ENCODE measurements around the gene CORO2B.

CORO2B gene

DNA sequence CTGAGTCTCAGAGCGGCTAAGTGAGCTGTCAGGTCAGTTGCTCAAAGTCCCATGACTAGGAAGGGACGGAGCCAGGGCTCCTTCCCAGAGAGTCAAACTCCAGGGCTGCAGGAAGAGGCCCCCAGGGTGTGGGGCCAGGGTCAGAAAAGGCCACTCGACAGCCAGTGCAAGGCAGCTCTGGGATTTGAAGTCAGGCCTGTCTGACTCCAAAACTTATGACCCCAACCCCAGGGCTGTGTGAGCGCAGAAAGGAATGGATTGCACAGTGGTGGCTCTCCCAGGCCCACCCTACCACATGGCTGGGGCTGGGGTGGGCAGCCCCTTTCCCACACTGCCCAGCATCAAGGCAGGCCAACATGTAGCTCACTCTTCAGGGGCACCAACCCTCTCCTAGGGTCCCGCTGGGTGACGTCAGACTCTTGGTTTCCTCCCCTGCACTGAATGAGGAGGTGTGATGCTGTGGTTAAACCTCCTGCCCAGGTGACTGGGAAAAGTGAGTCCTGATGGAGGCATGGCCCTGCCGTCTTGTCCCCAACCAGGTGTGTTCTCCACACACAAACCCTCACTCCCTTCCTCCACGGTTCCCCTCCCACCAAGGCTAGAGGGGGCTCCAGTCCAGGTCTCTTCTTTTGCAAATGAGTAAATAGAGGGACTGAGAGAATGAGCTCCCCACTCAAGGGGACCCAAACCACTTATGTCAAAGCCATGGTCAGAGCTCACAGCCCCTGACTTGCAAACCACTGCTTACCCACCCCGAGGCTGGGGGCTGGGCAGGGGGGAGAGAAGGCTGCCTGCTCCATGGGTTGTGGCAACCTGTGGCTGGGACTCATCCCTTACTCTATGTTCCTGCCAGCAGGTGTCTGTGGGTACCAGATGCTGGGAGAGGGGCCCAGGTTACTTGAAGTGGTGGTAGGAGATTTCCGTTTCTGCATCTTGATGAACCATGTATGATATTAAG, 23.8 kb upstream of the CORO2B start:
- DNase-seq = no peak

DNA sequence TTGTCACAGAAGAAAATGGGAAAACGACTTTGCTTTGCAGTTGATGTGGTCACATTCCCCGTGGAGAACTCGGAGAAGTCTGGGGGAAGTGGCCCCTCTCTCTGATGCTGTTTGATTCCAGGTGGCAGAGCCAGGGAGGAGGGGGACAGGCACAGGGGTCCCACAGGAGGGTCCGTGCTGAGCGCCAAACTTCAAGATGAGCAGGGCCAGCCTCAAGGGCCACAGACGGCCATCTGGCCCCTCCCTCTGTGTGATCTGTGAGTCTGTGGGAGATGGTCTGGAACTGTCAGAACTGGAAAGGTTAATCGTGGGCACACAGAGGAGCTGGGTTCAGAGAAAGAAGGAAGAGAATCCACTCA, 23.1 kb upstream of the CORO2B start:
- no peak for DNase-seq

DNA sequence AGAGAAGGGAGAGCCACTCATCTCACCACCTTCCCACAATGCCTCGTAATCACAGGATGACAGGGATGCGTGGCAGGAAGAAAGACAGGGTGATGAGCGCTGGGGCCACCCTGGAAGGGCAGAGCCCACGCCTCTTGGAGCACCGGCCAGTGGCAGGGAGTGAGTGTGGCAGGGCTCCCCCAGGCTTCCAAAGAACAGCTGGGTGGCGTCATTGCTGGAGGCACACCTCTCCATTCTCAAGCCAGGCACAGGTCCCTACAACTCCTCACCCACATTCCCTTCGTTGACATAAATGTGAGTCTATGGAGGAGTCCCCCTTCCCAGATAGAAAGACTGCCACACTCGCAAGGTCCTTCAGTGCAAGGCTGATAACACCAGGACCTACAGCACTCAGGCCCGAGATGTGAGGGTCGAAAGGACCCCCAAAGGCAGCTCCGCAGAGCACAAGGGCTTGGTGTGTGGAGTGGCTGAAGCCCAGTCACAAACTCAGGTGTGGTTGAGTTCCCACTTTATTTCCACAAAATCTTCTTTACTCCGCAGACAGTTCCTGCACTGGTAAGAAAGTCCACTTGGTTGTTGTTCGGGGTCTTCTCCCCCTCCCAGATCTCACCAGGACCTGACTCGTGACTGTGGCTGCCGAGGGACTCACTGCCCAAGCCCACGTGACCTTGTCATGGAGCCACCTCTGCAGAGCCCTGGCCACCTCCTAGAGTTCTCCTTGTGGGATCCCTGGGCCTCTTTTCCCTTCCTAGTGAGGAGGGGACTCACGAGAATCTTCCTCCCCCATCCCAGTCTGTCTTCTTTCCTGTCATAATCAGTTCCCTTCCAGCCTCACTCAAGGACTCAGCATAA, 22.4 kb upstream of the CORO2B start:
- DNase-seq = no peak

DNA sequence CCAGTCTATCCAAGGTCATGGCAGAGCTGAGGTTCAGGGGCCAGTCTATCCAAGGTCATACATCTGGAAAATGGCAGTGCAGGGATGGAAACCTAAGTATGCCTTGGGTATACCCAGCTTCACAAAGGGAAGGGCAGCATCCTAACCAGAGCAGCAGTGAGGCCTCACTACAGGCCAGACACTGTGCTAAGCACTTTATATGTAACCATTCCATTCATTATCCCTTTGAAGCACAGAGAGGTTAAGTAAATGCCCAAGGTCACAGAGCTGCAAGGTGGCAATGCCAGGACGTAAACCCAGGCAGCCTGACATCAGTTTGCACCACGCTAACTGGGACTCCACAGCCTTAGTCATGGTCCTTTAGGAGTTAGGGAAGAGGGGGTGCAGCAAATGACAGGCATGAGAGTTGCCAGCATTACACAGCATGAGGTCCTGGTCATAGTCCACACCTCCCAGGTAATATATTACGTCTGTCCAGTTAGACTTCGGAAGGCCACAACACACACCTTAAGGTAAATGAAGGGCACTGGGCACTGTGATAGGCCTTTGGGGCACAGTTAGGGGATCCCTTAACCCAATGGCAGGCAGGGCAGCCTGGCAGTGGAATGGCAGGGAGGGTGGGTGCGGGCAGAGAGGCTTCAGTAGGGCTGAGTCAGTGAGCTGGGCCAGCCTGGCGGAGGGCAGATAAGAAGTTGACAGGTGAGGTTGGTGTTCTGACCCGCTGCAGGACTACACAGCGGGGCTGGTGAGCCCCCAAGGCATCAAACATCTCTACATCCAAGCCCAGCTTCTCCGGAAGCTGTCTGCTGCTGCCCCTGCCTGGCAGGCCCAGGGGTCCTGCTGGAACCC, 21.1 kb upstream of the CORO2B start:
- DNase-seq = no peak

DNA sequence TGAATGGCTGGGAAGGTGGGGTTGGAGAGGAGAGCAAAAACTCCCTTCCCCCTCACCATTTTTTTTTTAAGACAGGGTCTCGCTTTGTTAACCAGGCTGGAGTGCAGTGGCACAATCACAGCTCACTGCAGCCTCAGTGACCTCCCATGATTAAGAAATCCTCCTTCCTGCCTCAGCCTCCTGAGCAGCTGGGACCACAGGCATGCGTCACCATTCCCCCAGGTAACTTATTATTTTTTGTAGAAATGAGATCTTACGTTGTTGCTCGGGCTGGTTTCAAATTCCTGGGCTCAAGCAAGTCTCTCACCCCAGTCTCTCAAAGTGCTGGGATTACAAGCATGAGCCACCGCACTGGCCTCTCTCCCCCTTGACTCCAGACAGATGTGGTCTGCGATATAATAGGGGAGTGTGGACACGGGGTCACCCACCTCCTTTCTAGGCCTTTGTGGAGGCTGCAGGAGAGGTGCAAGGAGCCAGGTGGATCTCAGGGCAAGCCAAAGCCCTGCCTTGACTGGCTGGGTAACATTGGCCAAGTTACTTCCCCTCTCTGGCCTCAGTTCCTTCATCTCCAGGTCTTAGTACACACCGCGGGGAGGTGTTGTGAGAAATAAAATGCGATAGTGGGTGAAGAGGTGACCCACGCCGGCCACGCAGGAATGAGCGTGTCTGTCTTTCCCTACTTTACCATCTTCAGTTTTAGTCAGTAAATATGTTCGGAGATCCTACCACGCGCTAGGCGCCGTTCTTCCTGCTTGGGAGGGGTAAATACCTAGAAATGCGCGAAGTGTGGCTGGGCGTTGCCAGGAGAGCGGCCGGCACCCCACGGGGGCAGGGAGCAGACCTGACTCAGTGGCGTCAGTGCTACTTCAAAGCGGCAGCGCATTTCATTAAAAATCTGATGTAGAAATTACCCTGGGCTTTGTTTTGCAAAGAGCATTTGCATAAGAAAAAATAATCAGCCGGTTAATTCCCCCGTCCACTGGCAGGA, 20.2 kb upstream of the CORO2B start:
- no peak for DNase-seq

DNA sequence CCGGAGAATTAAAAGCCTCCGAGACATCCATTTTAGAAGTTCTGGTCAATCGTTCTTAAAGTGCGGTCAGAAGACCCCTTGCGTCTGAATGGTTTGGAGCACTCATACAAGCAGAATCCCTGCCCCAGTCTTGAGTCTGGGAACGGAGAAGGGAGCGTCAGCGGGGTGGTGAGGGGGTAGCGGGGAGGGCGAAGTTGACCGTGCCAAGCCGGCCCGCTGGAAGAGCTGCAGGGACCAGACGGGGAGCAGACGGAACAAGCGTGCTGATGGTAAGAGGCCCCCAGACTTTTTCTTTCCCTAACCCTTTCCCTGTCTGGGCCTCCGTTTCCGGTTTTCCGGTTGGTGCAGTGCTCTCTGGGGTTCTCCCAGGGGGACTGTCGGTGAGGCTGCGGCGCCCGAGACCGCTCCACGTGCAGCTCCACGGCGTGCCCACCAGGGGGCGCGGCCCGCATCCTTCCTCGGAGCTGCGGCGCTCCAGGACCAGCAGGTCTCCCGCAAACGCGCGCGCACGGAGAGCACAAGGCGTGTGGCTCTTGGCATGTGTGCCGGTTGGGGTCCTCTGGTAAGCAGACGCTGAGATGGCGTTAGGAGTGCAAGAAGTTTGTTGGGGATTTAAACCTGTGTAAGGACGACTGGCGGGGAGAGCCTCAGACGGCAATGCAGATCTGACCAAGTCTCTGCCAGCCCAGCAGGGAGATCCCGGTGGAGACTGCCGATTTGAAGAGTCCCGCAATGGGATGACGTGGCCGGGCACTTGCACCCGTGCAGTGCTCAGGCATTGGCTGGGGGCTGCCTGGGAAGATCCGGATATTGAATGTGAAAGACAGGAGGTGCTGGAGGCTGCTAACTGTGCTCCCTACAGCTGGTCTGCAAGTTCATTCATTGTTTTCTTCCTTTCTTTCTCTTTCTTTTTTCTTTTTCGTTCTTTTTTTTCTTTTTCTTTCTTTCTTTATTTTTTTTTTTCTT, 19.2 kb upstream of the CORO2B start:
- peak; percentile 31 for DNase-seq

DNA sequence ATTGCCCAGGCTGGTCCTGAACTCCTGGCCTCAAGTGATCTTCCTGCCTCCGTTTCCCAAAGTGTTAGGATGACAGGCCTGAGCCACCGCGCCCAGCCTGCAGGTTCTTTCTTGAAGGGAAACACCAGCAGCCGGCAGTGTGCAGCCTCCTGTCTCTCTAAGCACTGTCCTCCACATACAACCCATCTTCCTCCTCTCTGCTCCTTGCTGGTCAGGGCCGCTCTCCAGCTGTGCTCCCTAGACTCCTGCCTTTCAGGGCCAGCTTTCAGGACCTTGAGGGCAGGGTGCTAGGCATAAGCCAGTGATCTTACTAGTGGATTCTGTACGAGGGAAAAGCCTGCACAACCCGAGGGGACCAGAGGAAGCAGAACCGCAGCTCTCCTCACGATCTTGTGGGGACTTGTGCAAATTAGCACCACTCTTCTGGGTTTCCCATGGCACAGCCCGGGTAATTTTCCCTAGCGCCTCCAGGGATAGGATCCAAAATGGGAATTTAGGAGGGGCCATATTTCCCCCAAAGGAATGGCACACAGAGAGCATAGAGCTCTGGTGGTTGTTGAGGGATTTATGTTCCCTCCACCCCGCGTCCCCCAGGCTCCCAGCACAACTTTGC, 18.2 kb upstream of the CORO2B start:
- DNase-seq = no peak

DNA sequence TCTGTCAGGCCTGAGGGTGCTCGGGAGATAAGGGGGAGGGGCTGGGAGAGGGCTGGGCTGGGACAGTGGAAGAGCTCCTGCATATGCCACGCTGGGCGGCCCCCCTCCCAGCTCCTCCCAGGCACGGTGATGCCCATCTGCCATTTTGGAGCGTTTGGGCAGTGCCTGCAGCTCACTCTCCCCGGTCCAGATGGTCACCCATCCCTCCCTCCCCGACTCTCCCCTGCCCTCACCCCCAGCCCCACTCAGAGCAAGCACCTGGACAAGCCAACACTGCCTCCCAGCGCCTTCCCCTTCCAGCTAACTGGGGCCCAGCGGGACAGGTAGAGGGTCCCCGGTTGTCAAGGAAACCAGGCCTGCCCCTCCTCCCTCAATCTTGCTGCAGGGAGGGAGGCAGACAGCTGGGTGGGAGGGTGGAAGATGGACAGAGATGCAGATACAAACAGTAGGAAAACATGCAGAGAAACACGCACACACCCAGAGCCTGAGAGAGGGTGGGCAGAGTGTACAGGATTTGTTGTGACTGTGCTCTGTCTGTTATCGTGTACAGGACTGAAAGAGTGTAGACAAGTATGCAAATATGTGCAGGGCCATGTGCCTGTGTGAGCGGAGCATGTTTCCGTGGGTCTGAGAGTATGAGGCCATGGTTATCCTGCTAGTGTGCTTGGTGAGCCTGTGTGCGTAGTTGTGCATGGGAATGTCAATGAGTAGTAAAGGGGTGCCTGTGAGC, 17.5 kb upstream of the CORO2B start:
- DNase-seq = no peak

DNA sequence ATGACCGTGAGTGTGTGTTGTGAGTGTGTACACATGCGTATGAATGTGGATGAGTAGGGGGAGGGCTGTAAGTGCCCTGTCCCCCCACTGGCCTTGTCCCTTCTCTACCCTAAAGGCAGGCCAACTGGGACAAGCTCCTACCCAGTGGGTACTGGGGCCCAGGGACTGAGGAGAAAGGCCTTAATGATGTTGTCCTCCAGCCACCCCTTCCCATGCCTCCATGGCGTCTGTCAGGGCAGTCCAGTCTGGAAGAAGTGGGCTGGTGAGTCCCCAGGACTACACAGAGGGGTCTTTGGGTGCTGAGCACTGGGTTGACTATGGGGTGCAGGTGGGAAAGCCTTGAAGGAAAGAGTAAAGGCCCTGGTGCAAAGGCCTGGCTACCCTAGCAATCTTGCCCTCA, 16.9 kb upstream of the CORO2B start:
- DNase-seq = no peak

DNA sequence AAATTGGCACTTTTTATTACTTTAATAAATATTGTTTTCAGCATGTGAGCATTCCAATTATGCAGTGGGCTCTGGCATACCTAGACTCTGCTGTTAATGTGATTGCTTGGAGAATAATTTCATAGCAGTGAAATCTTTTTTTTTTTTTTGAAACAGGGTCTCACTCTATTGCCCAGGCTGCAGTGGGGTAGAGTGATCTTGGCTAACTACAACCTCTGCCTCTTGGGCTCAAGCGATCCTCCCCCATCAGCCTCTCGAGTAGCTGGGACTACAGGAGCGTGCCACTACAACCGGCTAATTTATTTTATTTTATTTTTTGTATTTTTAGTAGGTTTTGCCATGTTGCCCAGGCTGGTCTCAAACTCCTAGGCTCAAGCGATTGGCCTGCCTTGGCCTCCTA, 14.6 kb upstream of the CORO2B start:
- no peak for DNase-seq

DNA sequence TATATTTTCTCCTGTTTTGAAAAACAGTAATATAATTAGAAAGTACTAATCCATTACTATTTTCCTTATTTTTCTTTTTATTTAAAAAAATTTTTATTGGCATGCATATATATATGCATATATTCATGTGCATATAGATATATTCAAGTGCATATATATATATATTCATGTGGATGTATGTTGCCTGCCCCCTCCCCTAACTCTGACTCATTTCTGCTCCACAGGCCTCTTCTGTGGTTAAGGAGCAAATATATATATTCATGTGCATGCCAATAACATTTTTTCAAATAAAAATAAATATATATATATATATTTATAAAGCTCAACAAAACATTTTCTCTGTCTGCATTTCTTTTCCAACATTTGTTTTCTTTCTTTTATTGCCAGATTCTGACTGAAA, 13.6 kb upstream of the CORO2B start:
- DNase-seq = no peak

DNA sequence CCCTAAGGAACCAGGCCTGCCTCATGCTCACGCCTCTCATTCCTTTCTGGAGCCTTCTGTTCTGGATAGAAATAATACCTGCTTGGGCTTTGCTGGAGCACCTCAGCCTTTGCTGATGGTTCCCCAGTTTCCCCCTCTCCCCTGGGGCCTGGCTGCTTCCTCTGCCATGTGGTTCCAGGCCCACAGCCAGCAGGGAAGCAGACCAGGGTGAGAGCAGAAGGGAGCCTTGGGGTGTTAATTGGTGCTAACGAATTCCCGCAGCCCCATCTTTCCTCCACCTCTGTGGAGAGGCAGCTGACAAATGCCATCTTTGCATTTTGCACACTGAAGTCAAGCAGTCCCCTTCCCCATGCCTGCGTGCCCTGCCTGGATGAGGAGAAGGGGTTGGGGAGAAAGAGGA, 13.1 kb upstream of the CORO2B start:
- no peak for DNase-seq

DNA sequence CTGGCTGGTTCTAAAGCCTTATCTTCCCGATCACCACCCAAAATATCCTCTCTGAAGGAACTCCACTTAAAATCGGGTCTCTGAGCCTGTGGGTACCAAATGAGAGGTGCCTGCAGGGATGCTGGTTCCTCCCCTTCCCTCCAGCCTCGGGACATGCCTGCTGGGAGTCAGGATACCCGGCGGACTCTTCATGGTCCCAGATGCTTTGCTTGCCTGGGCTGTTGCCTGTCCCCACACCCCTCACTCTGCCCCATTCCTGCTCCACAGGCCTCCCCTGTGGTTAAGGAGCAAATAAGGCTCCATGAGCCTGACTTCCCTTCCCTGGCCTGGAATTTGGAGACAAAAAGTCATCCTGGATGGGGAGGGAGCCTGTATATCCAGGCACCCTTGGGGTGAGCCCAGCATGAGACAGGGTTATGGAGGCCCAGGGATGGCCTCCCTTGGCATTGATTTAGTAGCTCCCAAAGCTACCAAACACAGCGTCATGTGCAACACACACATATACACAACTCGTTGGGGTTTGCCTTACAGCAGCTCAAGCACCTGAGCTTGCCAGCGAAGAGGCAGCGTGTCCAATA, 12.3 kb upstream of the CORO2B start:
- DNase-seq = no peak

DNA sequence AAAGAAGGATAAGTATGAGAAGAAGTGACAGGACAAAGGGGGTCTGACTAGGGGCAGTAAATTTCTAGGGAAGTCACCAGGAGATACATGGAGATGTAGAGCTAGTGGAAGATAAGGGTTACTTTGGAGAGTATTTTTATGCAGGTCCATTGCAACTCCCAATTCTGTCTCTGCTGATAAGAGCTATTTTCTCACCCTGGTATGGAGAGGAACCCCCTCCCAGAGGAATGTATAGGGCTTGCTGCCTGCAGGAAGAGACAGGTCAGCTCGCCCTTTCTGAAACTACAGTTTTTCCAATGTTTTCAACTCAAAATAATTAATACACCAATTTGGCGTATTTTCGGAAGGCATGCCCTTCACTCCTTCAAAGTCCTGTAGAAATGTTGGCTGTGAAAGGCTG, 11.4 kb upstream of the CORO2B start:
- no peak for DNase-seq

DNA sequence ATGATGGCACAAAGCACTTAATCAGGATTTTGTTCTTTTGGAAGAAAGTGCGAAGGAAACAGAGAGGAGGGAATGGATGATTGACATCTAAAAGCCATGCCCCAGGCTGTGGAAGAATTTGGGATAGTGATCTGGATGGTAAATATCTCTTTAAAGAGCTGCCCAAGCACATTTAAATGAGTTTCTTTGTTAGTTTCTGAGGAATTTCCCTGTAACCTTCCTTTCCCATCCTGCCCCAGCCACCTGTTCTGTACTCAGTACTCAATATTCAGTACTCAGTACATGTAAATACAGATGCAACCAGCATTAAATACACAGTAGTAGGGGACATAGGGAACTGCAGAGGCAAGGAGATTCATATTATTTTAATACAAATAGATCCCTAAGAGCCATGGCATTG, 7.8 kb upstream of the CORO2B start:
- DNase-seq = no peak

DNA sequence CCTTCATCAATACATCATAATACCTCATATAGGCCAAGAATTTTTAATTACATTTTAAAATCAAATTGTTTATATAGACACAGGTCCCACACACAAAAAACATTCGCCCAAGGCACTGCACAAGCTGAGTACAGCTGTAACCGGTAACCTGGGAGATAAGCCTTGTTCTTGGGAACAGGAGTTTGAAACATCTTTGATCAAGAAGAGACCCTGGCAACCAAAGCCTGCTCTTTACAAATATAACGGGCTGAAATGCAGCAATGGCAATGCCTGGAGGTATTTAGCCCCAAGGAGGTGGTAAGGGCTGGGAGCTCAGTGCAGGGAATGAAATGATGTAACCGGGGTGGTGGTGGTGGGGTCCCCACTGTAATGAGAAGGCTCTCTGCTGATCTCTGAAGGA, 7.2 kb upstream of the CORO2B start:
- no peak for DNase-seq

DNA sequence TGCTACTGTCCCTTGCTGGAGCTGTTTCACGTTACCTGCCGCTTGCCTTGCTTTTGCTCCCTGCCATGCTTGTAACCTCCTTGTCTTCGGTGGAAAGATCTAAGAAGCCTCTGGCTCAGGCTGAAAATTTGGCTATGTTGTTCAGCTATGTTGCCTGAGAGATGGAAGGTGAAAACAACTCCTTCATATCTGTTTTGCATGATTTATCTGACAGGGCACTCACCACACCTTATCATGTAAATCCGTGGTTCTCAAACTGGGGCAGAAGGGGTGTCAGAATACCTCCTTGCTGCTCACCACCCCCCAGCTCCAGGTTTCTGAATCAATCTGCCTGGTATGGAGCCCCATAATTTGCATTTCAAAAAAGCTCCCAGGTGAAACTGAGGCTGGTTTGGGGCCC, 6.5 kb upstream of the CORO2B start:
- DNase-seq = no peak

DNA sequence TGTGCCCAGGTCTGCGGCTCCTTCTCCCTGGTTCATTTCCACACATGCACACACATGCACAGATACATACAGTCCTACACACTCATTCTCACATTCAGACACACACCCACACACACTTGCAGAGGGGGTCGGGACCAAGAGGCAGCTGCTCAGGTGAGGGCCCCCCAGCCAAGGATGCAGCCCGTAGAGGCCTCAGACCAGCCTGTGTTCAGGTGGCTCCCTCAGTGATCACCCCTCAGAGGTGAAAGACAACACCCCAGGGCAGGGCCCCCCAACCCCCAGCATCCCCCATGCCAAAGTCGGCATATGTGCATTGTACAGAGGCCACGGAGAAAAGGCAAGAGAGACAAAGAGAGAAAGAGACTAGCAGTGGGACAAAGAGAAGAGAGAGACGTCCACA, 5.9 kb upstream of the CORO2B start:
- DNase-seq = no peak

DNA sequence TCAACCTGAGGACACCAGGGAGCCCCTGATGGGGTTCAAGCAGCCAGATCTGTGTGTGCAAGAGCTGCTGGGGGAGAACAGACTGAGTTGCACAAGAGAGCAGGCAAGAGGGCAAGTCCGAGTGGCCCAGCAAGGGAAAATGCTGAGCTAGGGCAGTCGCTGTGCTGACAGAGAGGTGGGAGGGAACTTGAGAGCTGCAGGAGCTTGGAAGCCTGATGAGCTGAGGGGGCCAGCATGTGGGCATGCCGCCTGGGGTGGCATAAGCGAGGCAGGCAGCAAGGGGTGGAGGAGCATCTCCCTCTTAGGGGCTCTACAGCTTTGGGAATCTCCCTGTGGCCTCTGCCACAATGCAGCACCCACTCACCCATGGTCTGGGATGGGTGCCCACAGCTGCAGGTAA, 4.7 kb upstream of the CORO2B start:
- no peak for DNase-seq
